CD4-positive, alpha-beta T cell treated with Interleukin-1 beta for 1 hour (primary cell): ENCODE results near the gene CDH4.

Experiments
- DNase-seq, 2 donors: peaks; one replicate each; pipeline ENCODE4 v3.0.0-alpha.2; 2020 to 2022

CDH4 gene

GRCh38 chr20:61702246-61702645, 450.2 kb downstream of the CDH4 start:
- DNase-seq, result no peak

- no peak for DNase-seq
Measured at GRCh38 chr20:61704661-61705060, 452.6 kb downstream of the CDH4 start.

GRCh38 chr20:61705386-61706258, 453.6 kb downstream of the CDH4 start:
- no peak for DNase-seq

GRCh38 chr20:61706259-61706961, 454.3 kb downstream of the CDH4 start:
- no peak for DNase-seq

GRCh38 chr20:61708891-61709290, 456.8 kb downstream of the CDH4 start:
- no peak for DNase-seq

GRCh38 chr20:61710108-61710507, 458.0 kb downstream of the CDH4 start:
- DNase-seq, result no peak

GRCh38 chr20:61712688-61713087, 460.6 kb downstream of the CDH4 start:
- DNase-seq, result no peak

- no peak for DNase-seq
Measured at GRCh38 chr20:61718361-61719005, 466.4 kb downstream of the CDH4 start.

GRCh38 chr20:61719691-61720347, 467.8 kb downstream of the CDH4 start:
- peak; percentile 46 to 49 for DNase-seq

- no peak for DNase-seq
Measured at GRCh38 chr20:61720348-61720696, 468.3 kb downstream of the CDH4 start.

GRCh38 chr20:61722146-61722678, 470.2 kb downstream of the CDH4 start:
- DNase-seq, result no peak

- DNase-seq, result no peak
Measured at GRCh38 chr20:61723529-61724257, 471.6 kb downstream of the CDH4 start.

GRCh38 chr20:61724376-61724775, 472.3 kb downstream of the CDH4 start:
- DNase-seq, result no peak

- no peak for DNase-seq
Measured at GRCh38 chr20:61725145-61725544, 473.1 kb downstream of the CDH4 start.

GRCh38 chr20:61725966-61726365, 473.9 kb downstream of the CDH4 start:
- DNase-seq, result no peak

- no peak for DNase-seq
Measured at GRCh38 chr20:61726979-61727378, 474.9 kb downstream of the CDH4 start.

GRCh38 chr20:61727761-61728160, 475.7 kb downstream of the CDH4 start:
- no peak for DNase-seq

GRCh38 chr20:61728326-61728725, 476.3 kb downstream of the CDH4 start:
- DNase-seq, result no peak

GRCh38 chr20:61728786-61729770, 477.0 kb downstream of the CDH4 start:
- no peak for DNase-seq

- no peak for DNase-seq
Measured at GRCh38 chr20:61730631-61731362, 478.7 kb downstream of the CDH4 start.
